ENCODE measurements around the gene MEF2A.
"Not testable (repeated sequence)": the region's sequence is repeated elsewhere in the genome, so short reads cannot be mapped to it uniquely, and the experiment has no call there.

Gene MEF2A

GRCh38 chr15:99731336-99732123 is 165.7 kb downstream of the MEF2A start:
- no peak for DNase-seq

- peak in 3 of 14 donors; percentile 15 to 41 (median 18) for DNase-seq
Observed at GRCh38 chr15:99732124-99732750, 166.5 kb downstream of the MEF2A start.

GRCh38 chr15:99732751-99733267 is 167.0 kb downstream of the MEF2A start:
- peak in 1 of 14 donors; percentile 46 for DNase-seq

GRCh38 chr15:99733268-99734039 is 167.7 kb downstream of the MEF2A start, which contains the start of gene LYSMD4:
LYSMD4 (minus strand) TSS chr15:99733437; CDS start chr15:99731999, 1,438 bp downstream.
- DNase-seq: peak; percentile 40 to 97 (median 92)

GRCh38 chr15:99734040-99734291 is 168.2 kb downstream of the MEF2A start:
- DNase-seq: not testable (repeated sequence)

- no peak for DNase-seq
Observed at GRCh38 chr15:99734575-99734974, 168.8 kb downstream of the MEF2A start.

- DNase-seq: no peak
Observed at GRCh38 chr15:99735868-99736267, 170.1 kb downstream of the MEF2A start.

- no peak for DNase-seq
Observed at GRCh38 chr15:99736702-99737101, 170.9 kb downstream of the MEF2A start.

- DNase-seq: no peak
Observed at GRCh38 chr15:99738021-99738847, 172.4 kb downstream of the MEF2A start.

- no peak for DNase-seq
Observed at GRCh38 chr15:99741835-99742234, 176.1 kb downstream of the MEF2A start.

- no peak for DNase-seq
Observed at GRCh38 chr15:99744142-99744541, 178.4 kb downstream of the MEF2A start.

GRCh38 chr15:99745370-99746086 is 179.7 kb downstream of the MEF2A start:
- no peak for DNase-seq

GRCh38 chr15:99749386-99749785 is 183.6 kb downstream of the MEF2A start:
- DNase-seq: no peak

GRCh38 chr15:99750326-99750725 is 184.5 kb downstream of the MEF2A start:
- DNase-seq: not testable (repeated sequence)

GRCh38 chr15:99752556-99752955 is 186.8 kb downstream of the MEF2A start:
- no peak for DNase-seq

- DNase-seq: no peak
Observed at GRCh38 chr15:99753066-99753465, 187.3 kb downstream of the MEF2A start.

- DNase-seq: peak in 8 of 14 donors; percentile 11 to 47 (median 26)
Observed at GRCh38 chr15:99755692-99756409, 190.1 kb downstream of the MEF2A start.

- DNase-seq: no peak
Observed at GRCh38 chr15:99762288-99762687, 196.5 kb downstream of the MEF2A start.

- DNase-seq: no peak
Observed at GRCh38 chr15:99763827-99764226, 198.0 kb downstream of the MEF2A start.

GRCh38 chr15:99764522-99764921 is 198.7 kb downstream of the MEF2A start:
- DNase-seq: no peak

Measured in C1 segment of cervical spinal cord (tissue), 14 donors.